ENCODE measurements around the gene ZBTB44.

The ZBTB44 gene

DNA sequence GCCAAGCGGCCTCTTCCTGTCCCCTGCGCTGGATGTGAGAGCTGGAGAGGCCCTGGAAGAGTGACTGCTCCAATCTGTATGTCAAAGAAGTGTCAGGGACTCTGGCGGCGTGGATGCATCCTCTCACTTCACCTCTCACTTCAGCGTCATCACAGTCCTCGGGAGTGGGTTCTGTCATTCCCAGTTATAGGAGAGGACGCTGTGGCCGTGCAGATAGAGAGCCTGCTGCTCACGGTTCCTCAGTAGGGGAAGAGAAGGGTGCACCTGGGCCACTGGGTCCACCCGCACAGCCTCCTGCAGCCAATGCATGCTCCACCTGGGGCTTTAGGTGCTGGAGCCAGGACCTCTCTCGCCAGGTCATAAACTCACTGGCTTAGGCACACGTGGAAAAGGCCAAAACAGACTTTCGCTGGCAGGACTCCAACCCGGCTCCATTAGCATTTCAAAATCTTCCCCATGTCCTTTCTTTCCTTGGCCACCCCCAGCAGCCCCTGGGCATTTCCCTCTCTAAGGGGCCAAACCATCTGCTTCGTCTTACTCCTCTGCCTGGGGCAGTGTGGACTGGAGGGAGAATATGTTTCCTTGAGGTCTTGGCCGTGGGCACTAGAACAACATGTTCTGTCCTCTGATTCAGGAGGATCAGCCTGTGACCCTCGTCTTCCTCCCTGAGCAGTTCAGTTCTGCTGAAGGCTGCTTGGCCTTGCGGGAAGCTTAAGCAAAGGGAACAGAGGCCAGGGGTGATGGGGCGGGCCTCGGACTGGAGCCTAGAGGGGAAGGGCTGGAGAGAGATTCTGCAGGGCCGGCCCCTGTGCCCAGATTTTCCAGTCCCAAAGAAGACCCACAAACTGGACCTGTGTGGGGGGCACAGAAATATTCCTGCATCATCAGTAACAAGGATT is 97.3 kb downstream of the ZBTB44 start:
- no peak for DNase-seq (ENCODE audit: low spot score)
- TF ChIP-seq, protein P1, sequence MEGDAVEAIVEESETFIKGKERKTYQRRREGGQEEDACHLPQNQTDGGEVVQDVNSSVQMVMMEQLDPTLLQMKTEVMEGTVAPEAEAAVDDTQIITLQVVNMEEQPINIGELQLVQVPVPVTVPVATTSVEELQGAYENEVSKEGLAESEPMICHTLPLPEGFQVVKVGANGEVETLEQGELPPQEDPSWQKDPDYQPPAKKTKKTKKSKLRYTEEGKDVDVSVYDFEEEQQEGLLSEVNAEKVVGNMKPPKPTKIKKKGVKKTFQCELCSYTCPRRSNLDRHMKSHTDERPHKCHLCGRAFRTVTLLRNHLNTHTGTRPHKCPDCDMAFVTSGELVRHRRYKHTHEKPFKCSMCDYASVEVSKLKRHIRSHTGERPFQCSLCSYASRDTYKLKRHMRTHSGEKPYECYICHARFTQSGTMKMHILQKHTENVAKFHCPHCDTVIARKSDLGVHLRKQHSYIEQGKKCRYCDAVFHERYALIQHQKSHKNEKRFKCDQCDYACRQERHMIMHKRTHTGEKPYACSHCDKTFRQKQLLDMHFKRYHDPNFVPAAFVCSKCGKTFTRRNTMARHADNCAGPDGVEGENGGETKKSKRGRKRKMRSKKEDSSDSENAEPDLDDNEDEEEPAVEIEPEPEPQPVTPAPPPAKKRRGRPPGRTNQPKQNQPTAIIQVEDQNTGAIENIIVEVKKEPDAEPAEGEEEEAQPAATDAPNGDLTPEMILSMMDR (IDR thresholded peaks at IDR 0.05; ENCODE audit: extremely low read depth, missing control alignments): no peak

DNA sequence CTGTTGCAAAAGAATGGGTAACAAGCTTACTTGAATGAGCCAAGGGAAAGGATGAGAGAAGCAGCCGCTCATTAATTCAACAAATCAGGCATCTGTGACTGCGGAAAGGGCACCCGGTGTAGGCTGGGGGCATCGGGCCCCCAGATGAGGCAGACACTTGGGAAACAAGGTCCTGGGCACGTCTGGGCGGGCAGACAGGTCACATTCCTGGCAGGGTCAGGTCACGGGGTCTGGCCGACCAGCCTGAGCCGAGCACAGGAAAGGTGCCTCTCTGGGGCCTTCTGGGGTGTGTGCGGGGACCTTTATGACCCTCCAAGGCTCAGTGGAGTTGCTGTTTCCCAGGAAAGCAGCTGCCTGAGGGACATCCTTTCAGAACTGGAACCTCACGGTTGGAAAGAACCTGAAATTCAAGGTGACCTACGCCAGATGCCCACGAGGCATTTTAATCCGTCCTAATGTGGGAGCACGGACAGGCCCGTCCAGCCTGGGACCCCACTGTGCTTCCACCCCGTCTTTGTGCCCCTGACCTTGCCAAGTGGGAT is 98.1 kb downstream of the ZBTB44 start:
- DNase-seq (ENCODE audit: low spot score): no peak
- TF ChIP-seq, protein P1 (IDR thresholded peaks at IDR 0.05; ENCODE audit: extremely low read depth, missing control alignments): no peak

DNA sequence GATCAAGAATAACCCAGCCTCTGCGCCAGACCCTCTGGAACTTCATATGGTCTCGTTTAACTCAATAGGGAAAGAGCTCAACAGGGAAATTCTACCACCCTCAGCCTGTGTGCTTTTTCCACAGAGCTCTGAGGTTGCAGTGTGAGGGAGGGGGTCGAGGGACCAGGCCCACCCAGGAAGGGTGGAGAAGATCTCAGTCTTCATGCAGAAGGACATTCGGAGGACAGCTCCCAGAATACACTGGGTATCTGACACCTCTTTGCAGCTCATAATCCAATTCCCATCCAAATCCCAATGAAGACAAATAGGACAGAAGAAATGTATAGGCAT is 98.5 kb downstream of the ZBTB44 start:
- no peak for DNase-seq (ENCODE audit: low spot score)
- TF ChIP-seq, protein P1 (IDR thresholded peaks at IDR 0.05; ENCODE audit: extremely low read depth, missing control alignments): no peak

DNA sequence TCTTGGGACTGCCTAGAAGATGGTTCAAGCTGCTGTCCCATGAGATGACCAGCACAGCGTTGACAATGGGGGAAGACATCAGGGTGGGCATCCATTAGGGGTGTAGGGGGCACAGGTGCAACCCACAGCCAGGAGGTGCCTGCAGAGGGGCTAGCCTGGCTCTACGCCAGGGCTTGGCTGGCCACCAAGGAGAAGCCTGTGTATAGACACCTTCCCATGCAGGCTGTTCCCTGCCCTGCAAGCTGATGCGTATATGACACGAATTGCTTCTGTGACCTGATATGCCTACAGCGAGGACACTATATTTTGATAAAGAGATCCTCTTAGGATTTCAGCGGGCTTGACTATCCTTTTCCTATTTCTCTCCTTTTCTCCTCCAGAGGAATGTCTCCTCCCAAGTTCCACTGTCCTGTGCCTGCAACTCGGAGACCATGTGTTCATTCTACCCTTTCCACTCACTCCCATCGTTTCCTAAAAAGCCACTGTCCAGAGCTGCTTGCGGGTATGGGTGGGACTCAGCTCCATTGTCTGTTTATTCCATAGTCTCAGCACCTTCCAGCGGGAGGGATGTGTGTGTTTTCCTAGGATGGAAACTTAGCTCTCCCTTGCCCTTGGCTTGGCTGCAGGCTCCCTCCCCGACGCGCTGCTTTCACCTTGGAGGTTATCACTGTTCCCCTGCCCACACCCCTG is 99.0 kb downstream of the ZBTB44 start:
- no peak for DNase-seq (ENCODE audit: low spot score)

DNA sequence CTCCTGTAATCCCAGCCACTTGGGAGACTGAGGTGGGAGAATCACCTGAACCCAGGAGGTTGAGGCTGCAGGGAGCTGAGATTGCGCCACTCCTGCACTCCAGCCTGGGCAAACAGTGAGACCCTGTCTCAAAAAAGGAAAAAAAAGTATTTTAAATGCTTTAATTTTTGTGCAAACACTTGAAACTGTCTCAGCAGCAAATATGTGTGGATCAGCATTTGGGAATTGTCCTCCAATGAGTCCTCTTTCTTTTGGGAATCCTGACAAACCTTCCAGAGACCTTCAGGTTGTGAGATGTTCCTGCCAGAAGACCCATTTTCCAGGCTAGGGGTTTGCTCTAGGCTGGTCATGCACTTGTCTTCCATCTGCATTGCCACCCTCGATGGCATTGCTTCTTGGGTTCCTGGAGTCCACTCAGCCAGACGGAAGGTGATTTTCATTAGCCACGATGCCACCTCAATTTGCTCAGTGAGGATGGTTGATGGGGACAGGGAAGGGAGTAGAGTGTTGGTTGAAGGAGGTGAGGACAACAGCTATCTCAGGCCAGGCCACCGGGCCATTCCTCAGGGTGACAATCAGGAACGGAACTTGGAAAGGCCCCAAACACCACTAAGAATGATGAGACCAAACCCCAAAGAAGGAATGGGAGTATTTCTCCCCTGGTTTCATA is 99.7 kb downstream of the ZBTB44 start:
- DNase-seq (ENCODE audit: low spot score): no peak
- TF ChIP-seq, protein P1 (IDR thresholded peaks at IDR 0.05; ENCODE audit: extremely low read depth, missing control alignments): no peak

More for the DNA sequence above, 99.0 kb downstream of the ZBTB44 start:
- TF ChIP-seq, protein P1 (IDR thresholded peaks at IDR 0.05; ENCODE audit: extremely low read depth, missing control alignments): no peak

DNA sequence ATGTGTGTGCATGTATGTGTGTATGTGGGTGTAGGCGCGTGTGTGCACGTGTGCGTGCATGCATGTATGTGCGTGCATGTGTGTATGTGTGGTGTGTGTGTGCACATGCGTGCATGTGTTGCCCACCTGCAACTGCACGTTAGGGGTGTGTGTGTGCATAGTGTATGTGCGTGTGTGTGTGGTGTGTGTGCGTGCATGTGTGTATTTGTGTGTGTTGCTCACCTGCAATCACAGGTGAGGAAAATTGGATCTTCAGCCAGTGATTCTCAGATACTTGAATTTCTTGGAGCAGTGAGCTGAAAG is 100.8 kb downstream of the ZBTB44 start:
- TF ChIP-seq, protein P1 (IDR thresholded peaks at IDR 0.05; ENCODE audit: extremely low read depth, missing control alignments): no peak
- DNase-seq (ENCODE audit: low spot score): no peak

Data from GM20000 (cell line).